ENCODE measurements around the gene GNB4. TPM values are rescaled to one million over a fixed set of nuclear protein-coding genes. Genes with fewer than 3 reads are reported as not detected.
A peak's percentile ranks its signal among the peaks of the same experiment; 100 is the strongest.

GNB4 gene
- total and polyA plus RNA-seq, 2 of the 8 experiments (the other 6 are each of a cell fraction or from before 2014, with no cell fraction given) = 13.4 to 29.2 TPM

DNA sequence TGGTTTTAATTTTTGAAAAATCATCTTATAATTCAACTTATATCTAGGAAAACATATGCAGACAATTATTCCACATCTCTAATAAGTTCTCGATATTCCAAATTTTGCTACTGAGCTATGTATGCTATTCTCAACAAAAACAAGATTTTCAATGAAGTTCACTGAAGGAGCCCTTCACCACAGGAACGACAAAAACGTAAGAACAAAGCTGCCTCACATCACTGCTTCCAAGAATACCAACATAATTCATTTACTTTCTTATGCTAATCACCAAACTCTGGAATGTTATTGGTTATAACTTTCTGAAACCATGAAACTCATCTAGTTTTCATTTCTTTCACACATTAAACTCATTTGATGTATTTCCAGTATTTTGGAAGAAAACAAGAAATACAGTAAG, 49.7 kb downstream of the GNB4 start:
- H3K27ac ChIP-seq (ENCODE audit: low read depth, low read length) = no peak overlapping the region
- no peak overlapping the region for H3K4ac ChIP-seq (replicated peaks; ENCODE audit: insufficient read length, low read depth, low read length)
- CTCF ChIA-PET (ENCODE audit: partially characterized antibody) = no interaction called here
- no peak overlapping the region for H2BK12ac ChIP-seq (ENCODE audit: low read depth, low read length)
- POLR2A ChIA-PET (ENCODE audit: partially characterized antibody) = no interaction called here
- H3K4me1 ChIP-seq (replicated peaks in 1 of 4; ENCODE audit: control insufficient read depth in 3 of 4, insufficient read depth in 4 of 4, low read length in 3 of 4) = peaks cover 0 to 13% (median 4%) of the 10 kb centered on the region in 4 experiments; a peak in 3 of 7 replicates
- no peak overlapping the region for H3K56ac ChIP-seq (replicated peaks; ENCODE audit: insufficient read length, low read depth, low read length)
- H3K23me2 ChIP-seq (ENCODE audit: low read depth, low read length) = no peaks in the 10 kb centered on the region
- H3K79me1 ChIP-seq (ENCODE audit: low read depth, low read length) = no peaks in the 10 kb centered on the region
- no peak overlapping the region for H4K8ac ChIP-seq (ENCODE audit: extremely low read depth, insufficient read depth, low read length)
- 55% methylated on average over 3 of the region's 3 CpGs; no CpG with 5 or more reads in 1 of the 2 experiments for WGBS, 2 experiments (ENCODE audit: extremely low coverage in 1 of 2, insufficient coverage in 1 of 2, insufficient read length in 1 of 2, insufficient replicate concordance in 2 of 2, low coverage in 1 of 2, low lambda C conversion rate in 2 of 2, missing lambda C conversion rate in 1 of 2)
- H3K9ac ChIP-seq (replicated peaks in 1 of 4; ENCODE audit: extremely low read depth in 1 of 4, low read depth in 3 of 4, low read length in 3 of 4) = no peak overlapping the region
- FAIRE-seq (peak; percentile 7), DNase-seq (ENCODE audit: low read depth in 1 of 2, low spot score in 2 of 2) (no peak)
- H2BK5ac ChIP-seq (ENCODE audit: low read depth, low read length) = no peak overlapping the region
- H3K79me2 ChIP-seq (ENCODE audit: control insufficient read depth in 1 of 2, insufficient read depth in 2 of 2, low read length in 2 of 2) = no peaks in the 10 kb centered on the region
- H2AK5ac ChIP-seq (ENCODE audit: low read depth, low read length) = no peak overlapping the region
- no peak overlapping the region for H2AFZ ChIP-seq (ENCODE audit: low read length)
- no peak for TF ChIP-seq CHD2 (IDR thresholded peaks at IDR 0.05; ENCODE audit: low read length)
- no peak for TF ChIP-seq POLR2A (IDR thresholded peaks at IDR 0.05; ENCODE audit: control extremely low read depth in 1 of 2, low read depth in 2 of 2, low read length in 2 of 2)
- no peak for TF ChIP-seq CBX5 (IDR thresholded peaks at IDR 0.05; ENCODE audit: low read depth, low read length)
- no peak for TF ChIP-seq CTBP2 (IDR thresholded peaks at IDR 0.05; ENCODE audit: borderline replicate concordance, insufficient read depth, insufficient read length, low read length)
- no peak for TF ChIP-seq FOSL1 (IDR thresholded peaks at IDR 0.05; ENCODE audit: insufficient read depth, low read depth, low read length)
- TF ChIP-seq SIN3A (conservative IDR thresholded peaks at IDR 0.05 in 1 of 2, IDR thresholded peaks at IDR 0.05 in 1 of 2; ENCODE audit: low read depth in 1 of 2, low read length in 2 of 2) = no peak
- no peak overlapping the region for H4K5ac ChIP-seq (ENCODE audit: insufficient read length, low read depth, low read length)
- no peak overlapping the region for H3K4me2 ChIP-seq (ENCODE audit: insufficient read depth in 1 of 2, low read depth in 2 of 2, low read length in 2 of 2)
- no peak overlapping the region for H2BK120ac ChIP-seq (replicated peaks; ENCODE audit: low read depth, low read length)
- H3K27me3 ChIP-seq (replicated peaks in 1 of 4; ENCODE audit: control insufficient read depth in 3 of 4, extremely low read depth in 1 of 4, insufficient read depth in 3 of 4, low read length in 3 of 4) = no peaks in the 10 kb centered on the region
- H4K91ac ChIP-seq (replicated peaks; ENCODE audit: insufficient read length, low read length) = no peak overlapping the region
- no peaks in the 10 kb centered on the region for H3K9me3 ChIP-seq (ENCODE audit: insufficient read depth in 2 of 2, low read depth in 1 of 2, low read length in 1 of 2)
- no peak overlapping the region for H3K18ac ChIP-seq (ENCODE audit: extremely low read depth, low read length)
- H2BK15ac ChIP-seq (ENCODE audit: low read length) = no peak overlapping the region
- H3K14ac ChIP-seq (ENCODE audit: insufficient read length) = no peak overlapping the region
- H3K36me3 ChIP-seq (ENCODE audit: control insufficient read depth in 2 of 4, insufficient read depth in 4 of 4, low read length in 3 of 4) = peaks cover 0 to 4% (median 0%) of the 10 kb centered on the region in 4 experiments; a peak in 1 of 8 replicates
- H4K20me1 ChIP-seq (replicated peaks in 1 of 2; ENCODE audit: control insufficient read depth in 1 of 2, insufficient read depth in 2 of 2, low read length in 2 of 2) = no peaks in the 10 kb centered on the region
- H3K4me3 ChIP-seq (ENCODE audit: extremely low read depth in 1 of 4, insufficient read depth in 2 of 4, low read depth in 3 of 4, low read length in 4 of 4) = no peak overlapping the region
- H2BK20ac ChIP-seq (ENCODE audit: low read length) = no peak overlapping the region
- H3K23ac ChIP-seq (ENCODE audit: insufficient read length) = no peak overlapping the region

Data from H1 (cell line).